ENCODE measurements around the gene SLC17A8.

Gene SLC17A8

GRCh38 chr12:100371146-100371545 is 14.3 kb downstream of the SLC17A8 start:
- DNase-seq (ENCODE audit: low read depth) = no peak

GRCh38 chr12:100372853-100373640 is 16.2 kb downstream of the SLC17A8 start:
- no peak for DNase-seq (ENCODE audit: low read depth)

- DNase-seq (ENCODE audit: low read depth) = no peak
Observed at GRCh38 chr12:100375038-100375735, 18.3 kb downstream of the SLC17A8 start.

- DNase-seq (ENCODE audit: low read depth) = no peak
Observed at GRCh38 chr12:100376161-100376560, 19.3 kb downstream of the SLC17A8 start.

- DNase-seq (ENCODE audit: low read depth) = no peak
Observed at GRCh38 chr12:100381379-100381778, 24.5 kb downstream of the SLC17A8 start.

- no peak for DNase-seq (ENCODE audit: low read depth)
Observed at GRCh38 chr12:100382338-100382737, 25.5 kb downstream of the SLC17A8 start.

GRCh38 chr12:100383586-100384558 is 27.0 kb downstream of the SLC17A8 start:
- DNase-seq (ENCODE audit: low read depth) = no peak

- no peak for DNase-seq (ENCODE audit: low read depth)
Observed at GRCh38 chr12:100384559-100384935, 27.7 kb downstream of the SLC17A8 start.

- no peak for DNase-seq (ENCODE audit: low read depth)
Observed at GRCh38 chr12:100388382-100388781, 31.5 kb downstream of the SLC17A8 start.

GRCh38 chr12:100391856-100392255 is 35.0 kb downstream of the SLC17A8 start:
- DNase-seq (ENCODE audit: low read depth) = no peak

- no peak for DNase-seq (ENCODE audit: low read depth)
Observed at GRCh38 chr12:100393200-100393599, 36.3 kb downstream of the SLC17A8 start.

GRCh38 chr12:100395811-100396210 is 38.9 kb downstream of the SLC17A8 start:
- no peak for DNase-seq (ENCODE audit: low read depth)

- DNase-seq (ENCODE audit: low read depth) = no peak
Observed at GRCh38 chr12:100398307-100398706, 41.4 kb downstream of the SLC17A8 start.

- DNase-seq (ENCODE audit: low read depth) = no peak
Observed at GRCh38 chr12:100399095-100399494, 42.2 kb downstream of the SLC17A8 start.

- DNase-seq (ENCODE audit: low read depth) = no peak
Observed at GRCh38 chr12:100401660-100402059, 44.8 kb downstream of the SLC17A8 start.

- DNase-seq (ENCODE audit: low read depth) = no peak
Observed at GRCh38 chr12:100402763-100403162, 45.9 kb downstream of the SLC17A8 start.

GRCh38 chr12:100403446-100403845 is 46.6 kb downstream of the SLC17A8 start:
- no peak for DNase-seq (ENCODE audit: low read depth)

GRCh38 chr12:100404769-100405407 is 48.0 kb downstream of the SLC17A8 start:
- no peak for DNase-seq (ENCODE audit: low read depth)

GRCh38 chr12:100413001-100413400 is 56.1 kb downstream of the SLC17A8 start:
- no peak for DNase-seq (ENCODE audit: low read depth)

GRCh38 chr12:100414739-100415138 is 57.9 kb downstream of the SLC17A8 start:
- DNase-seq (ENCODE audit: low read depth) = no peak

- DNase-seq (ENCODE audit: low read depth) = no peak
Observed at GRCh38 chr12:100422646-100423045, 65.8 kb downstream of the SLC17A8 start.

- DNase-seq (ENCODE audit: low read depth) = no peak
Observed at GRCh38 chr12:100426145-100426544, 69.3 kb downstream of the SLC17A8 start.

Data from activated T-helper 1 cell treated with Interleukin-2 at 50 U/mL for 16 hours (primary cell).